ENCODE measurements around the gene POGLUT3.

The POGLUT3 gene

DNA sequence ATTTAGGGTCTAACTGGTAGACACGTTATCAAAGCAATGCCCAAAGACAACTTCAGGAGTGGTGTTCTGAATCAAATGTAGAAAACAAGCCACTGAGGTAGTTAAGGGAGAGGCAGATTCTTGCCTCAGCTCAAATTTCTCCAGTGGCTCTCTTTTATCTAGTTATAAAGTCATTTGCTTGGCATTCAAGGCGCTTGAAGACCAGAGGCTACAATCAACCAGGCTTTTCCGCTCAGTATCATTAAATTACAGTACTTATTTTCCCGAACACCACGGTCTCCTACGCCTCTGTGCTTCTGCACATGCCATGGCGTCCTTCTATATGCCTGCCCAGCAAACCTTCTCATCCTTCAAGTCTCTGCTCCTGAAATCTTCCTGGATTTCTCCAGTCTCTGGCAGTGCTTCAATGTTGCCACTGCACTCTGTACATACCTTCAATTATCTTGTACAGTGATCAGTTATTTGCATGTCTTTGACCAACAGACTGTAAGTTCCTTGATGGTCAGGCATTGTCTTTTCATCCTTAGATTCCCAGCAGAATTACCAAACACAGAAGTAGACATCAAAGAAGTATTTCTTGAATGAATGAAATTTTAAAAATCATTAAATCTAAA lies 1.4 kb downstream of the POGLUT3 start:
- in situ Hi-C loops (cut with HindIII; ENCODE audit: low pct_unique_long_range_greater_than_20kb, low sequenced_read_pairs), result no loop called here
- TF ChIP-seq JUND (IDR thresholded peaks at IDR 0.05; ENCODE audit: low read depth), result no peak
- DNase-seq (ENCODE audit: low read depth in 1 of 2, low spot score in 1 of 2), result peak; percentile 59 to 82

DNA sequence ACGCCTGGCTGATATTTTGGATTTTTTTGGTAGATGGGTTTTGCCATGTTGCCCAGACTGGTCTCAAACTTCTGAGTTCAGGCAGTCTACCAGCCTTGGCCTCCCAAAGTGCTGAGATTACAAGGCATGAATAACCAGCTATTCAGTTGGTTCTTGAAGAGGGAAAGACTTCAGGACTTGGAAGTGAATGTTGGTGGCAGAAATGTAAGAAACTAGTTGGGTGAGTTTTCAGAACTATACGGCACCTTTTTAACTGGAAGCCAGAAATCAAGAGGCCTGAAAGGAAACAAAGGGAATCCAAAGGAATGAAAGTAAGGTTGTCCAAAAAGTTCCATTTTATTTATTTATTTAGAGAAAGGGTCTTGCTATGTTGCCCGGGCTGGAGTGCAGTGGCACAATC lies 2.9 kb downstream of the POGLUT3 start:
- no peak for TF ChIP-seq JUND (IDR thresholded peaks at IDR 0.05; ENCODE audit: low read depth)
- in situ Hi-C loops (cut with HindIII; ENCODE audit: low pct_unique_long_range_greater_than_20kb, low sequenced_read_pairs), result no loop called here
- DNase-seq (ENCODE audit: low read depth in 1 of 2, low spot score in 1 of 2), result peak in 1 of 2 experiments; percentile 30

DNA sequence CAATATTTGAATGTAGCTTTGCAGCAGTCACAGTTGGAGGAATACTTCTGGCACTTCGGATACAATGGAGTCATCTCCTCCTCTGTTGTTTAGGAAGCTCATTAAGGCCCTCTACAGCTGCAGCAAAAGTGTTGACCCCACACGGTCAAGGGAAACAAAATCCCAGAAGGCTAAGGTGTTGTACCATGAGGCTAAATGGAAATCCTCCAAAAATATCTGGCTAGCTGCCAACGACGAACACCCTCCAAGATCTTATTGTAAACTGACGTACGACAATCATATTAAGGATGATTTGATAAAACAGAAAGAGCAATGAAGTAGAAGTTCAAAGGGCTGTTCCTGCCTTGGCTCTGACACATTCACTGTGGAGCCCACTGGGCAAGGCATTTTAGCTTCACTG lies 4.0 kb downstream of the POGLUT3 start:
- TF ChIP-seq JUND (IDR thresholded peaks at IDR 0.05; ENCODE audit: low read depth), result no peak
- in situ Hi-C loops (cut with HindIII; ENCODE audit: low pct_unique_long_range_greater_than_20kb, low sequenced_read_pairs), result no loop called here
- no peak for DNase-seq (ENCODE audit: low read depth in 1 of 2, low spot score in 1 of 2)

GRCh38 chr11:108491936-108492335 lies 6.2 kb downstream of the POGLUT3 start:
- no peak for DNase-seq (ENCODE audit: low read depth in 1 of 2, low spot score in 1 of 2)
- in situ Hi-C loops (cut with HindIII; ENCODE audit: low pct_unique_long_range_greater_than_20kb, low sequenced_read_pairs), result no loop called here
- TF ChIP-seq JUND (IDR thresholded peaks at IDR 0.05; ENCODE audit: low read depth), result no peak

DNA sequence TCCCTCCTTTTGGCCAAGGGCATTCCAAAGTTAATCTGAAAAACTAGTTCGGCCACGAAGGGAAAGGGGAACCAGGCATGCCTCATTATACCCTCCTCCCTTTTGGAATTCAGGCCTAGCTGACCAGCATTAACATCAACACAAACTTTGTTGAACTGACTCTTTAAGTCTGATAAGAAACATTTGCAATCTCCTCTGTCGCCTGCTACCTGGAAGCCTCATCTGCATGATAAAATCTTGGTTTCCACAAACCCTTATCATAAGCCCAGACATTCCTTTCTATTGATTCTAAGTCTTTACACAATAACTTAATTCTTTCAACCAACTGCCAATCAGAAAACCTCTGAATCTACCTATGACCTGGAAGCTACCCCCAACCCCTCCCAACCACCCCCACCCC lies 11.4 kb downstream of the POGLUT3 start:
- in situ Hi-C loops (cut with HindIII; ENCODE audit: low pct_unique_long_range_greater_than_20kb, low sequenced_read_pairs), result no loop called here
- no peak for DNase-seq (ENCODE audit: low read depth in 1 of 2, low spot score in 1 of 2)
- TF ChIP-seq JUND (IDR thresholded peaks at IDR 0.05; ENCODE audit: low read depth), result no peak

DNA sequence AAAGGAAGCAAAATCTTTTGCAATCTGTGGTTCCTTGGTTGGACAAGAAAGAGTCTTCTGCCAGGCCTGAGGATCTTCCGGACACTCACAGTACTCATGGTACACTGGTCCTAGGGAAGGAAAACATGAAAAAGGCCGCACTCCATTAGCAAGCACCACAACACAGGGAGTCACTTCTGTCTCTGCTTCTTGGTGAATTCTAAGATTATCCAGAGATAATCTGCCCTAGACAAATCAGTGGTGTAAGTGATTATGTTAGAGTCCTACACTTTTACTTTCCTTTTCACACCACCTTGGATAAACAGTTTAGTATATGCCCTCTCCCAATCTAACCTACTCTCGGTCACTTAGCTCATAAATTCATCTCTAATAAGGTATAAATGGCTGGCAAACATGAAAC lies 11.9 kb downstream of the POGLUT3 start:
- no peak for TF ChIP-seq JUND (IDR thresholded peaks at IDR 0.05; ENCODE audit: low read depth)
- DNase-seq (ENCODE audit: low read depth in 1 of 2, low spot score in 1 of 2), result no peak
- in situ Hi-C loops (cut with HindIII; ENCODE audit: low pct_unique_long_range_greater_than_20kb, low sequenced_read_pairs), result no loop called here

GRCh38 chr11:108483163-108483562 lies 15.0 kb downstream of the POGLUT3 start:
- in situ Hi-C loops (cut with HindIII; ENCODE audit: low pct_unique_long_range_greater_than_20kb, low sequenced_read_pairs), result no loop called here
- peak in 1 of 2 experiments; percentile 31 for DNase-seq (ENCODE audit: low read depth in 1 of 2, low spot score in 1 of 2)
- TF ChIP-seq JUND (IDR thresholded peaks at IDR 0.05; ENCODE audit: low read depth), result no peak

DNA sequence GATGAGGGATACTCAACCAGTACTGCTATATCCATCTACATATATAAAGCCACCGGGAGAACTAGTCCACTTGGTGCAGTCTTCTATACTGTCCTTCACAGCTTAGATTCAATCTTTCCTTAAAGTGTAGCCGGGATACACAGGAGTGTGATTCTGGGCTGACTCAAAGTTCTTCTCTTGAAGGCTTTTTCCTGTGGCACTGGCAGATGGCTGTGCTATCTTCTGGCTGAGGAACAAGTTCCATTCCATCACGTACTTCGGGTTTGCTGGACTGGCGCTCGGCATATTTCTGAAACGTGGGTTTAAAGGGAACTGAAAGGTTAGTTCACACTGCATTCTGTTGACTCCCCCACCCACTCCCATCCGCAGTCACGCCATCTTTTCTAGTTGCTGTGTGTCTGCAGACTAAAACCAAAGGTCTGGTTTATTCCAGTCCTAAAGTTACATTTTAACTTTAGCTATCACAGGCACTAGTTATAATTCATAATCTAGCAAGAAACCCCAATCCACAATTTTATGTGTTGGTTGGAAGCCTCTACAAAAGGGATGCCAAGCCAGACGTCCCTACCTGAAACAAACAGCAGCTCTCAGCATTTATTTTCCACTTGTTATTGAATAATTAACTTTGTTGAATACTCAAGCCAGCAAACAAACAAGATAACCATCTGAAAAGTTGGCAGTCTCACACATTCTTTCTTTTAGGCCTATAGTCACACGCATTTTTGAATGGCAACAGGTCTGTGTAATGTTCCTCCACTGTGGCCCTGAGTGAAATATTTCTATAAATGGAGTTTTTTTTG lies 23.3 kb downstream of the POGLUT3 start:
- TF ChIP-seq JUND (IDR thresholded peaks at IDR 0.05; ENCODE audit: low read depth), result no peak; the same call in 1 of the 2 replicates
- in situ Hi-C loops (cut with HindIII; ENCODE audit: low pct_unique_long_range_greater_than_20kb, low sequenced_read_pairs), result no loop called here
- peak; percentile 37 to 84 for DNase-seq (ENCODE audit: low read depth in 1 of 2, low spot score in 1 of 2)

- no peak for TF ChIP-seq JUND (IDR thresholded peaks at IDR 0.05; ENCODE audit: low read depth)
- DNase-seq (ENCODE audit: low read depth in 1 of 2, low spot score in 1 of 2), result no peak
- in situ Hi-C loops (cut with HindIII; ENCODE audit: low pct_unique_long_range_greater_than_20kb, low sequenced_read_pairs), result no loop called here
These were observed 25.5 kb downstream of the POGLUT3 start for GRCh38 chr11:108472681-108473080.

DNA sequence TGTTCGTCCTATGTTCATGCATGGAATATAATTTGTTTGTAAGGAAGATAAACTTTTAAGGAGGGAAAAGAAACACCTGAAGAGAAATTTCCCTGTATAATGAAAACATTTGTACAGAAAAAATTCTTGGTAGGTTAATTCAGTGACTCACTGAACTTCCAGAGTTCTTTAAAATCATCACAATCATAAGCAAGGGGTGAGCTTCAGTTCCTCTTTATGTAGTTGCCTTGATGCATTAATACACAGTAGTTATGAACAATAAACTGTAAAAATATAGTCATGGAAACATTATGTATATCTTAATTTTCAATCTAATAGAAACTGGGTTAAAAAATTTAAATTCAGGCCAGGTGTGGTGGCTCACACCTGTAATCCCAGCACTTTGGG lies 29.7 kb downstream of the POGLUT3 start:
- TF ChIP-seq JUND (IDR thresholded peaks at IDR 0.05; ENCODE audit: low read depth), result no peak
- in situ Hi-C loops (cut with HindIII; ENCODE audit: low pct_unique_long_range_greater_than_20kb, low sequenced_read_pairs), result no loop called here
- DNase-seq (ENCODE audit: low read depth in 1 of 2, low spot score in 1 of 2), result no peak

GRCh38 chr11:108467091-108467823 lies 30.9 kb downstream of the POGLUT3 start, which contains the start of gene C11orf65:
Gene C11orf65 (minus strand): TSS chr11:108467529. CDS start chr11:108461559, 5,970 bp downstream.
- in situ Hi-C loops (cut with HindIII; ENCODE audit: low pct_unique_long_range_greater_than_20kb, low sequenced_read_pairs), result no loop called here
- peak; percentile 67 to 99 for DNase-seq (ENCODE audit: low read depth in 1 of 2, low spot score in 1 of 2)
- TF ChIP-seq JUND (IDR thresholded peaks at IDR 0.05; ENCODE audit: low read depth), result no peak

GRCh38 chr11:108466405-108466804 lies 31.8 kb downstream of the POGLUT3 start:
- no peak for TF ChIP-seq JUND (IDR thresholded peaks at IDR 0.05; ENCODE audit: low read depth)
- in situ Hi-C loops (cut with HindIII; ENCODE audit: low pct_unique_long_range_greater_than_20kb, low sequenced_read_pairs), result no loop called here
- DNase-seq (ENCODE audit: low read depth in 1 of 2, low spot score in 1 of 2), result no peak

Measured in T47D (cell line).